Coronary artery (tissue), 2 donors: ENCODE data around the gene MAGEB18.

ENCODE experiments used
- DNase-seq: peaks from one replicate; pipeline ENCODE4 v3.0.0-alpha.2; 2017; ENCODE audit warnings: low spot score
- H3K27ac ChIP-seq, 2 donors: fragments of 200-600 bp; sonication (generic); one replicate each; pipeline ENCODE4 v1.5.1; 2016 to 2019
- H3K4me3 ChIP-seq: fragments of 200-600 bp; sonication (generic); 2 replicates; pipeline ENCODE4 v1.5.1; 2016; ENCODE audit warnings: mild to moderate bottlenecking, moderate library complexity
- CTCF ChIP-seq: fragments of 200-600 bp; sonication (generic); IDR thresholded peaks from one replicate; pipeline ENCODE4 v1.5.1; 2019; ENCODE audit warnings: antibody characterized with exemption

MAGEB18 gene

DNA sequence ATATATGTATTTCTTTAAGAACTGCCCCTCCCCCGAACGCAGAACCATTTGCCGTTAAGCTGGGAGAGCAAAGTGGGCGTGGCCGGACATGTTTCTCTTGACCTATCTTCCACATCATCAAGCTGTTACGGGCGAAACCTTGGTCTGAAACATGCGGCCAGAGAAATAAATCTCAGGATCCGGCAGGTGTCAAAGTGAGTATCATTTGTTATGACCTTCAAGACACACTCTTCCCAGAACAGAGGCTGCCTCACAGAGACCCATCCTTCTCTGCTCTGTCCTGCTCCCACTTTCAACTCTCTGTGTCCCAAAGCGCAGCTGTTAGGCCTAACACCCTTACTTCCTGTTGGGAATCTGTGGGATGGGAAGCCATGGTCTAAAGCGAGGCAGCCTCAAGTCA is at the start of gene MAGEB18:
Gene MAGEB18, plus strand, starts transcription at position 70 of the 400 bp plus-strand sequence. CDS start 643 bp downstream, outside the sequence.
- no peak for TF ChIP-seq CTCF

GRCh38 chrX:26100421-26100920 is 37.7 kb upstream of the MAGEB18 start:
- DNase-seq, result no peak
- no peak overlapping the region for H3K4me3 ChIP-seq
- no peak overlapping the region for H3K27ac ChIP-seq
- no peak for TF ChIP-seq CTCF

More for the DNA sequence above, at the start of gene MAGEB18:
- no peak for DNase-seq
- Histone ChIP-seq H3K4me3 (no peak within 1 kb of the TSS), H3K27ac (no peak within 1 kb of the TSS)

DNA sequence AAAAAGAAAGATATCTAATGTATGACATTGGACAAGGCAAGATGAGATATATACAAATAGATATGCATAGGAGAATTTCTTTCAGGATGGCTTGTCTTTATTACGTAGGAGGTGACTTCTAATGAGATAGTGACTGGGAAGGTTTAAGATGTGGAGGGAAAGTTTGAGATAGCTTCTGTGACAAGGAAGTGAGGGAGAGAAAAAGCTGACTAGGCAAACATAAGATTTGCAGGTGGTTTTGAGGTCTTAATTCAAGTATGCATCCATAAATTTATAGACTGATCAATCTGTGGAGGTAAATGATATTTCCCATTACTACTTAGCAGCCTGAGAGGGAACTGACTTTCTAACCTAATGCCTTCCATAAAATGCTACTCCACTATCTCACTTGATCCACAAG is 29.0 kb upstream of the MAGEB18 start:
- no peak overlapping the region for H3K4me3 ChIP-seq
- no peak overlapping the region for H3K27ac ChIP-seq
- no peak for DNase-seq
- no peak for TF ChIP-seq CTCF

DNA sequence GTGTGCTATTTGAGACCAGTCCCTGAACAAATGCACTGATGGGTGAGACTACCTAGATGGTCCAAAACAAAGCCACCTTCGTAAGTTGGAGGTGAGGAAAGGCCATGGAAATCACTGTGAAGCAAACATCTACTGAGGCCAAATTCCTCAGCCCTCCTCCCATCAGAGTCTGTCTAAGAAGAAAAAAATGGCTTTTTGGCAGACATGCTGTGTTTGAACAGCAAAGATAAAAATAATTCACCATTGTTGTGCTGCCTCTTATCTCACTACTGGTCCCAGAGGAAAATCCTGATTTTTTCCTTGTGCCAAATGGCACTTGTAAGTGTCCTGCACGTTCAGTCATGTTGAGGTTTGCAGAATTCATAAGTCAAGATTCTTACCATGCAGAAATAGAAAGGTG is 7.9 kb downstream of the MAGEB18 start:
- Histone ChIP-seq H3K4me3 (no peak overlapping the region), H3K27ac (no peak overlapping the region)
- TF ChIP-seq CTCF, result no peak
- DNase-seq, result no peak

DNA sequence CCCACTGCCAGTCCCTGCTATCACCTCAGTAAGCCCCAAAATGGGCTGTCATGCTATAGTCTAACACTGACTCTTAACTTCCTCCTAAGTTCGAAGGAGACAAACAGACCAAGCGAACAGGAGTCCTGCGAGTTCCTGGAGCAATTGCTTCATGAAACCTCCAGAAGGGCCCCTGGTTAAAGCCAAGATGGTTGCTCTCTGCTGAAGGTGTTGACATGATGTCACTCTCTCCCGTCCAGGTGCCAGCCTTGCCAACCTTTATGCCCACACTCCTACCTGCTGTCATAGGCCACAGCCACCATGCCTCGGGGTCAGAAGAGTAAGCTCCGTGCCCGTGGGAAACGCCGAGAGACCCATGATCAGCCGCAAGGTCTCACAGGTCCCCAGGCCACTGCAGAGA is 22.2 kb downstream of the MAGEB18 start, which contains the start of gene MAGEB6B:
Gene MAGEB6B, plus strand, starts transcription at position 301 of the 400 bp plus-strand sequence. Its CDS starts 0 bp downstream, at position 301.
- no peak within 1 kb of the TSS for H3K4me3 ChIP-seq
- no peak for DNase-seq

More for the DNA sequence above, 22.2 kb downstream of the MAGEB18 start, which contains the start of gene MAGEB6B:
- H3K27ac ChIP-seq, result no peak within 1 kb of the TSS
- TF ChIP-seq CTCF, result no peak
